Measurements from ENCODE around the gene CDH22. TPM values are rescaled to one million over a fixed set of nuclear protein-coding genes. Genes with fewer than 3 reads are reported as not detected.

The CDH22 gene
- total RNA-seq, 2 donors from 2014 or later = 0.22 to 0.77 TPM

GRCh38 chr20:46315311-46315710 lies 7.0 kb upstream of the CDH22 start:
- Histone ChIP-seq H3K9me3 (ENCODE audit: control insufficient read depth, low read length) (no peaks in the 10 kb centered on the region), H3K36me3 (ENCODE audit: control insufficient read depth, insufficient read depth, low read length) (no peaks in the 10 kb centered on the region), H3K4me1 (ENCODE audit: control insufficient read depth, insufficient read depth, low read length) (no peaks in the 10 kb centered on the region), H3K4me3 (ENCODE audit: low read length) (no peak overlapping the region), H3K27ac (ENCODE audit: low read depth, low read length) (no peak overlapping the region), H3K9ac (ENCODE audit: extremely low read depth, low read length, poor library complexity, severe bottlenecking) (no peak overlapping the region), H3K27me3 (ENCODE audit: control insufficient read depth, insufficient read depth, low read length, poor library complexity, severe bottlenecking) (peaks cover 58% of the 10 kb centered on the region)
- no peaks in the 10 kb centered on the region for H3K36me3 Mint-ChIP-seq (ENCODE audit: low read depth)
- H3K4me3 Mint-ChIP-seq = no peak overlapping the region
- peak; percentile 36 for TF ChIP-seq CTCF (conservative IDR thresholded peaks at IDR 0.05)
- WGBS, 2 experiments (ENCODE audit: insufficient coverage in 1 of 2, insufficient read length in 1 of 2) = 88 to 93% methylated on average over 6 of the region's 6 CpGs
- H3K9me3 Mint-ChIP-seq = no peaks in the 10 kb centered on the region
- no peak for DNase-seq
- peaks cover 5% of the 10 kb centered on the region for H3K4me1 Mint-ChIP-seq
- no peak overlapping the region for H3K27ac Mint-ChIP-seq
- peaks cover 71% of the 10 kb centered on the region for H3K27me3 Mint-ChIP-seq (ENCODE audit: insufficient read depth)

- Histone ChIP-seq H3K27ac (ENCODE audit: low read depth, low read length) (no peak overlapping the region), H3K27me3 (ENCODE audit: control insufficient read depth, insufficient read depth, low read length, poor library complexity, severe bottlenecking) (peaks cover 79% of the 10 kb centered on the region), H3K9ac (ENCODE audit: extremely low read depth, low read length, poor library complexity, severe bottlenecking) (no peak overlapping the region), H3K36me3 (ENCODE audit: control insufficient read depth, insufficient read depth, low read length) (no peaks in the 10 kb centered on the region), H3K9me3 (ENCODE audit: control insufficient read depth, low read length) (no peaks in the 10 kb centered on the region), H3K4me3 (ENCODE audit: low read length) (peak overlapping the region; percentile 73), H3K4me1 (ENCODE audit: control insufficient read depth, insufficient read depth, low read length) (no peaks in the 10 kb centered on the region)
- H3K4me1 Mint-ChIP-seq = peaks cover 5% of the 10 kb centered on the region
- H3K36me3 Mint-ChIP-seq (ENCODE audit: low read depth) = no peaks in the 10 kb centered on the region
- H3K9me3 Mint-ChIP-seq = no peaks in the 10 kb centered on the region
- no peak for TF ChIP-seq CTCF (conservative IDR thresholded peaks at IDR 0.05)
- no peak overlapping the region for H3K4me3 Mint-ChIP-seq
- 62 to 75% methylated on average over 5 to 16 of the region's 16 CpGs for WGBS, 2 experiments (ENCODE audit: insufficient coverage in 1 of 2, insufficient read length in 1 of 2)
- H3K27ac Mint-ChIP-seq = no peak overlapping the region
- H3K27me3 Mint-ChIP-seq (ENCODE audit: insufficient read depth) = peaks cover 83% of the 10 kb centered on the region
- DNase-seq = no peak
These were observed 4.9 kb upstream of the CDH22 start for GRCh38 chr20:46312945-46313861.

DNA sequence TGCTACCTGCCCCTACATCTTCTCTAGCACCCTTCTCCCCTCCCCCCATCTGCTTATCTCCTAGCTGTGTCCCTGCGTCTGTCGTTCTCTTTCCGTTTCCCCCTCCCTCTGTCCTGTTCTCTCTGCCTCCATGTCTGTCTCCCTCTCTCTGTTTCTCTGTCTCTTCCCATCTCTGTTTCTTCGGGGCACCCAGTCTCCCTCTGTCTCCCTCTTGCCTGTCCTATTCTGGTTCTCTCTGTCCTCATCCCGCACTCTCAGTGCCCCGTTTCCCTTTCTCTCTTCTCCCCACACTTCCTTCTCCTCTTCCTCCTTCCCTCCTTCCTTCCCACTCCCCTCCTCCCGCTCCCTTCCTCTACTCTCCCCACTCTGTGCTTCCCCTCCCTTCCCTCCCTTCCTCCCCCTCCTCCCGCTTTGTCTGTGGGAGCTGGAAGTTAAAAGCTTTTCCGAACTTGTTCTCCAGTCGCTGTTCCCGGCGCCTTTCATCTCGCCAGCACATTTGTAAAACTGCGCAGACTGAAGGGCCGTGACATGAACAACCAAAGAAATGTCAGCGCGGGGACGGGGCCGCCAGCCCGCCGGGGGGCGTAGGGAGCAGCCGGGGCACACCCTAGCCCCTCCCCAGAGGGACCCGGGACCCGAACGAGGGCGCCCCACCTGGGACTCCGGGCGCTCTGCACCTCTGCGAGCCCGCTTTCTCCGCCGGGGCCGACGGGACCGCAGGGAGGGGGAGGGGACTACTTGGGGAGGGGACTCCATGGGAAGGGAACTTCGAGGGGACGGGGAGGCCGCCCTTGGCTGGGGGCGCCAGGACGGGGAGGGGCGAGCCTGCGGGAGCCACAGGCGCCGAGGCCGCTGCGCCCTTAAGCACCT lies 4.0 kb upstream of the CDH22 start:
- Histone ChIP-seq H3K36me3 (ENCODE audit: control insufficient read depth, insufficient read depth, low read length) (no peaks in the 10 kb centered on the region), H3K27ac (ENCODE audit: low read depth, low read length) (no peak overlapping the region), H3K4me3 (ENCODE audit: low read length) (peak overlapping the region; percentile 73), H3K27me3 (ENCODE audit: control insufficient read depth, insufficient read depth, low read length, poor library complexity, severe bottlenecking) (peaks cover 88% of the 10 kb centered on the region), H3K9me3 (ENCODE audit: control insufficient read depth, low read length) (no peaks in the 10 kb centered on the region), H3K4me1 (ENCODE audit: control insufficient read depth, insufficient read depth, low read length) (no peaks in the 10 kb centered on the region), H3K9ac (ENCODE audit: extremely low read depth, low read length, poor library complexity, severe bottlenecking) (no peak overlapping the region)
- peak; percentile 90 for DNase-seq
- Mint-ChIP-seq H3K36me3 (ENCODE audit: low read depth) (no peaks in the 10 kb centered on the region), H3K4me1 (peaks cover 5% of the 10 kb centered on the region), H3K9me3 (no peaks in the 10 kb centered on the region), H3K4me3 (peak overlapping the region; percentile 47), H3K27ac (no peak overlapping the region), H3K27me3 (ENCODE audit: insufficient read depth) (peaks cover 85% of the 10 kb centered on the region)
- WGBS, 2 experiments (ENCODE audit: insufficient coverage in 1 of 2, insufficient read length in 1 of 2) = 2% methylated on average over 7 to 47 of the region's 47 CpGs
- TF ChIP-seq CTCF (conservative IDR thresholded peaks at IDR 0.05) = peak; percentile 71
